Nephron progenitor cell (in vitro differentiated cells): ENCODE results near the gene REXO2.

ENCODE experiments used
- DNase-seq: peaks from one replicate; pipeline ENCODE4 v3.0.0; 2021
- H3K27ac Mint-ChIP-seq: 2 replicates; pipeline ENCODE4 v1.8.0; 2021; ENCODE audit warnings: mild to moderate bottlenecking, moderate library complexity, mixed read lengths
- H3K27me3 Mint-ChIP-seq: 2 replicates; pipeline ENCODE4 v1.8.0; 2021; ENCODE audit warnings: mild to moderate bottlenecking, low read depth, mixed read lengths; ENCODE audit not compliant: poor library complexity
- H3K36me3 Mint-ChIP-seq: 2 replicates; pipeline ENCODE4 v1.8.0; 2021; ENCODE audit warnings: low read depth, mixed read lengths
- H3K4me1 Mint-ChIP-seq: 2 replicates; pipeline ENCODE4 v1.8.0; 2021; ENCODE audit warnings: mixed read lengths
- H3K4me3 Mint-ChIP-seq: 2 replicates; pipeline ENCODE4 v1.8.0; 2021; ENCODE audit warnings: mild to moderate bottlenecking, moderate library complexity, mixed read lengths
- H3K9me3 Mint-ChIP-seq: 2 replicates; pipeline ENCODE4 v1.8.0; 2021; ENCODE audit warnings: mild to moderate bottlenecking, moderate library complexity, mixed read lengths
- TF ChIP-seq, protein P1 (sequence below): fragments of 200-600 bp; sonication (generic); IDR thresholded peaks from 2 replicates; pipeline ENCODE4 v1.5.0; 2021; ENCODE audit warnings: antibody characterized with exemption

Gene REXO2

DNA sequence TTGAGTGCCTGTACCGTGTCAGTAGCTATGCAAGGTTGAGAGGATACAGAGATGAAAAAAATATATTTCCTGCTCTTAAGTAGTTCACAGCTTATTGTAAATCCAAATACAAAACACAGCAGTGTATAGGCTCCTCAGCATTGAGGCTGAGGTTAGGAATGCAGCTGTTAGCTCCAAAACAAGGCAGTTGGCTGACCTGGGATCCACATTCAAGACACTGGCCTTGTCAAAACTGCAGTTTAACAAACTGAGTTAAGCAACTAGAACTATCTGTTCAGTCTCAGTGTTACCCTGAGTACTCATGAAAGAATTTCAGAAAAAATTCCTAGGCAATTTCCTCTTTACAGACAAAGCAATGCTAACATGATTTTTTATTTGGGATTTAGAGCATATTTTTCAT is 42.8 kb downstream of the REXO2 start:
- peaks cover 22% of the 10 kb centered on the region for H3K9me3 Mint-ChIP-seq
- H3K27ac Mint-ChIP-seq: no peak overlapping the region
- H3K4me1 Mint-ChIP-seq: peaks cover 17% of the 10 kb centered on the region
- TF ChIP-seq, protein P1, sequence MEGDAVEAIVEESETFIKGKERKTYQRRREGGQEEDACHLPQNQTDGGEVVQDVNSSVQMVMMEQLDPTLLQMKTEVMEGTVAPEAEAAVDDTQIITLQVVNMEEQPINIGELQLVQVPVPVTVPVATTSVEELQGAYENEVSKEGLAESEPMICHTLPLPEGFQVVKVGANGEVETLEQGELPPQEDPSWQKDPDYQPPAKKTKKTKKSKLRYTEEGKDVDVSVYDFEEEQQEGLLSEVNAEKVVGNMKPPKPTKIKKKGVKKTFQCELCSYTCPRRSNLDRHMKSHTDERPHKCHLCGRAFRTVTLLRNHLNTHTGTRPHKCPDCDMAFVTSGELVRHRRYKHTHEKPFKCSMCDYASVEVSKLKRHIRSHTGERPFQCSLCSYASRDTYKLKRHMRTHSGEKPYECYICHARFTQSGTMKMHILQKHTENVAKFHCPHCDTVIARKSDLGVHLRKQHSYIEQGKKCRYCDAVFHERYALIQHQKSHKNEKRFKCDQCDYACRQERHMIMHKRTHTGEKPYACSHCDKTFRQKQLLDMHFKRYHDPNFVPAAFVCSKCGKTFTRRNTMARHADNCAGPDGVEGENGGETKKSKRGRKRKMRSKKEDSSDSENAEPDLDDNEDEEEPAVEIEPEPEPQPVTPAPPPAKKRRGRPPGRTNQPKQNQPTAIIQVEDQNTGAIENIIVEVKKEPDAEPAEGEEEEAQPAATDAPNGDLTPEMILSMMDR: no peak
- no peak overlapping the region for H3K4me3 Mint-ChIP-seq
- no peak for DNase-seq
- peaks cover 12% of the 10 kb centered on the region for H3K36me3 Mint-ChIP-seq
- H3K27me3 Mint-ChIP-seq: peaks cover 2% of the 10 kb centered on the region

- peaks cover 34% of the 10 kb centered on the region for H3K9me3 Mint-ChIP-seq
- DNase-seq: no peak
- H3K27ac Mint-ChIP-seq: no peak overlapping the region
- H3K36me3 Mint-ChIP-seq: peaks cover 12% of the 10 kb centered on the region
- TF ChIP-seq, protein P1: no peak
- no peak overlapping the region for H3K4me3 Mint-ChIP-seq
- peaks cover 5% of the 10 kb centered on the region for H3K4me1 Mint-ChIP-seq
- peaks cover 2% of the 10 kb centered on the region for H3K27me3 Mint-ChIP-seq
Measured at GRCh38 chr11:114483929-114484328, 44.7 kb downstream of the REXO2 start.

- Mint-ChIP-seq H3K27ac (no peak overlapping the region), H3K36me3 (no peaks in the 10 kb centered on the region), H3K9me3 (peaks cover 14% of the 10 kb centered on the region), H3K4me3 (no peak overlapping the region), H3K27me3 (no peaks in the 10 kb centered on the region), H3K4me1 (no peaks in the 10 kb centered on the region)
- no peak for DNase-seq
- TF ChIP-seq, protein P1: no peak
Measured at GRCh38 chr11:114496915-114497314, 57.6 kb downstream of the REXO2 start.

DNA sequence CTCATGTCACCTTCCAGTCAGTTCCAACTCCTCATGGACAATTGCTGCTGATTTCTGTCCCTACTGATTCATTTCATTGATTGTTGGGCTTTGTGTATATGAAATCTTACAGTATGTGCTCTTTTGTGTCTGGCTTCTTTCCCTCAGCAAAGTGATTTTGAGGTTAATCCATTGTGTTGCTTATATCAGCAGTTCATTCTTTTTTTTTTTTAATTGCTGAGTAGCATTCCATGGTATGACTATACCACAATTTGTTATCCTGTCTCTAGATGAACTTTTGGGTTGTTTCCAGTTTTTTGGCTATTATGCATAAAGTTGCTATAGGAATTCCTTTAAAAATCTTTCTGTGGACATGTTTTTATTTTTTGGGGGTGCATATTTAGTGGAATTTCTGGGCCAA is 60.5 kb downstream of the REXO2 start:
- no peak overlapping the region for H3K4me3 Mint-ChIP-seq
- H3K27ac Mint-ChIP-seq: no peak overlapping the region
- H3K9me3 Mint-ChIP-seq: peaks cover 4% of the 10 kb centered on the region
- H3K27me3 Mint-ChIP-seq: no peaks in the 10 kb centered on the region
- TF ChIP-seq, protein P1: no peak
- DNase-seq: no peak
- H3K36me3 Mint-ChIP-seq: no peaks in the 10 kb centered on the region
- no peaks in the 10 kb centered on the region for H3K4me1 Mint-ChIP-seq
